D721Med (cell line): ENCODE data around the gene OR8G1.

ENCODE experiments used
- DNase-seq: peaks from one replicate; pipeline ENCODE4 v3.0.0; 2011; ENCODE audit warnings: low spot score; ENCODE audit not compliant: insufficient read length
- FAIRE-seq: peaks from 2 replicates; lab custom pipeline; 2011; peaks lifted over from hg19 to GRCh38; lab: Jason Lieb, UNC
- TF ChIP-seq, protein P1 (sequence below): IDR thresholded peaks from 2 replicates; pipeline ENCODE4 v1.5.1; 2012; ENCODE audit warnings: mild to moderate bottlenecking, control low read depth; ENCODE audit not compliant: insufficient read depth; ENCODE audit errors: missing control alignments

Gene OR8G1

DNA sequence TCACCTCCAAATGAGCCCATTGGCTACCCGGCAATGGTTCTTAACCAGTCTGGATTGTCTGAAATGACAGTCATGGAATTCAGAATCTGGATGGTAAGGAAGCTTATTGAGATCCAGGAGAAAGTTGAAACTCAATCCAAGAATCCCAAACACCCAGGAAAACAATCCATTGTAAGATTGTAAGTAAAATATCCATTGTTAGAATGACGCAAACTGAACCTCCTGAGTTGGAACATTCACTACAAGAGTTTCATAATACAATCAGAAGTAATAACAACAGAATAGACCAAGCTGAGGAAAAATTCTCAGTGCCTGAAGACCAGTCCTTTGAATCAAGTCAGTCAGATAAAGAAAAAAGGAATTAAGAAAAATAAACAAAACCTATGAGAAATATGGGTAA, 37.4 kb downstream of the OR8G1 start:
- FAIRE-seq (no peak), DNase-seq (no peak)
- TF ChIP-seq, protein P1, sequence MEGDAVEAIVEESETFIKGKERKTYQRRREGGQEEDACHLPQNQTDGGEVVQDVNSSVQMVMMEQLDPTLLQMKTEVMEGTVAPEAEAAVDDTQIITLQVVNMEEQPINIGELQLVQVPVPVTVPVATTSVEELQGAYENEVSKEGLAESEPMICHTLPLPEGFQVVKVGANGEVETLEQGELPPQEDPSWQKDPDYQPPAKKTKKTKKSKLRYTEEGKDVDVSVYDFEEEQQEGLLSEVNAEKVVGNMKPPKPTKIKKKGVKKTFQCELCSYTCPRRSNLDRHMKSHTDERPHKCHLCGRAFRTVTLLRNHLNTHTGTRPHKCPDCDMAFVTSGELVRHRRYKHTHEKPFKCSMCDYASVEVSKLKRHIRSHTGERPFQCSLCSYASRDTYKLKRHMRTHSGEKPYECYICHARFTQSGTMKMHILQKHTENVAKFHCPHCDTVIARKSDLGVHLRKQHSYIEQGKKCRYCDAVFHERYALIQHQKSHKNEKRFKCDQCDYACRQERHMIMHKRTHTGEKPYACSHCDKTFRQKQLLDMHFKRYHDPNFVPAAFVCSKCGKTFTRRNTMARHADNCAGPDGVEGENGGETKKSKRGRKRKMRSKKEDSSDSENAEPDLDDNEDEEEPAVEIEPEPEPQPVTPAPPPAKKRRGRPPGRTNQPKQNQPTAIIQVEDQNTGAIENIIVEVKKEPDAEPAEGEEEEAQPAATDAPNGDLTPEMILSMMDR = no peak

DNA sequence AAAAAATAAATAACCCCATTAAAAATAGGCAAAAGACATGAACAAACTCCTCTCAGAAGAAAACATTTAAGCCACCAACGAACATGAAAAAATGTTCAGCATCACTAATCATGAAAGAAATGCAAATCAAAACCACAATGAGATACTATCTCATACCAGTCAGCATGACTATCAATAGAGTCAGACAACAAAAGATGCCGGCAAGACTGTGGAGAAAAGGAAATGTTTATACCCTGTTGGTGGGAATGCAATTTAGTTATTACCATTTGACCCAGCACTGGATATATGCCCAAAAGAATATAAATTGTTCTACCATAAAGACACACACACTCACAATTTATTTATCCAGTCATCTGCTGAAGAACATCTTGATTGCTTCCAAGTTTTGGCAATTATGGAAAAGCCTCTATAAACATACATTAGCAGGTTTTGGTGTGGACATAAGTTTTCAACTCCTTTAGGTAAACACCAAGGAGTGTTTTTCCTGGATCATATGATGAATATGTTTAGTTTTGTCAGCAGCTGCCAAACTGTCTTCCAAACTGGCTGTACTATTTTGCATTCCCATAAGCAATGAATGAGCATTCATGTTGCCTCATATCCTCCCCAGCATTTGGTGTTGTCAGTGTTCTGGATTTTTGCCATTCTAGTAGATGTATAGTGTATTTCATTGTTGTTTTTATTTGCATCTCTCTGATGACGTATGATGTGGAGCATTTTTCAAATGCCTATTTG, 44.9 kb downstream of the OR8G1 start:
- DNase-seq = no peak
- FAIRE-seq = no peak
- TF ChIP-seq, protein P1 = no peak

DNA sequence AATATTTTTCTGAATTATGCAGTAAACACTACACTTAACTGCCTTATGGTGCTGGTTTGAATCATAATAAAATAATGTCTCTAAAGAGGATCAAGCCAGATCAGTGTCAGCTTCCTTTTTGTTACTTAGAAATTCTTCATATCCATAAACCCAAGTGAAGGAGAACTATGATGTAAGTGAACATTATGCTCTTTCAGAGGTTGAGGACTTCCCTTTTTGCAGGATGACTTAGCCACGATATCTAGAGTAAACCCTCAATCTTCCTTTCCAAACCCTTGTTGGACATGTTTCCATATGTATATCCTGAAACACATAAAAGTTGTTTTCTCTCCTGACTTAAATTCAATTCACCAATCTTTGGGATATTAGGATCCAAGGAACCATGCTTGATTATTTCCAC, 53.8 kb downstream of the OR8G1 start:
- DNase-seq = no peak
- FAIRE-seq = no peak
- TF ChIP-seq, protein P1 = no peak

DNA sequence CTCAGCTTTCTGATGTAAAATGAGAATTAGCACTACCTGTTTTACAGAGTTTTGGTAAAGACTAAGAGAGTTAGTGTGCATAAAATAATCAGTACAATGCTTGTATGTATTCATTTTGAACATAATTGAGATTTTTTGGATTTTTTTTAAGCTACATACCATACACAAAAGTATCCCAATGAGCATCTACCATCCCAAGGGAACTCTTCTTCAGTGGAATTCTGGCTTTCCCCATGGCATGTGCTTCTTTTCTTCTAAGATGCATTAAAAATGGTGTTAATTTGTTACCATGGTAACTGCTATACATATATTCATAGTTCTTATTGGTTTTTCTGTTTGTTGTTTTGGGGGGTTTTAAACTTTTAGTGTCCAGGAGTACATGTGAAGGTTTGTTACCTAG, 55.1 kb downstream of the OR8G1 start:
- no peak for DNase-seq
- TF ChIP-seq, protein P1 = no peak
- no peak for FAIRE-seq

DNA sequence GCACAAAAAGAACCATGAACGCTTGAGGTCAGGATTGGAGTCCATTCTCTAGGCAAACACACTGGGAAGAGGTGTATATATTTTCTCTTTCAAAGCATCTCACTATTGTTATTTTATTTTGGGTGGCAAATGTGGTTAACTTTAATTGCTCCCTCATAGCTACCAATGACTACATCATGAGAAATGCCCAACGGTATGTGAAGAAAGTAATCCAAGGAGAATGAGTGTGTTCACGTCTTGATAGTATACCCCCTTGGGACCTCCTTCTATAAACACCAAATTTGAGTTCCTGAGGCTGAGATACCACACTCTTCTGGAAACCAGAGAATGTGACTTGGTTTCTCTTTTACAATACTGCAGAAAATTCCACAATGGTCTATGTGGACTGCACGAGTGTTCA, 57.0 kb downstream of the OR8G1 start:
- DNase-seq (no peak), FAIRE-seq (no peak)

DNA sequence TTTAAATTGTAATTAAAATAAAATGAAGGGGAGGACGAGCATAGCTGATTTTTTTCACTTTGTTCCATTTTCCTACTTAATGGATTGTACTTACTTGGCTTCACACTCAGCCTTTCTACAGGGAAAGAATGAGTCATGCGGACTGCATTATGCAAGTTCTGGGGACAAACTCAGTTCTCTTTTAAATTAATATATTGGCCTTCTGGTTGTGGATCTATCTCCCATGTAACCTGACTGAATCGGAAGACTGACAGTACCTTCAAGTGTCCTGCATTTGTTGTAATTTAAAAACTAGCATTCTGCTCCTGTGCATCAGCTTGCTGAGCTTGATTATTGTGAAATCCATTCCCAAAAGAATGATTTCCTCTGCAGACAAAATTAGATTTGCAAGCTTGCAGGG, 60.7 kb downstream of the OR8G1 start:
- DNase-seq (no peak), FAIRE-seq (no peak)
- TF ChIP-seq, protein P1 = no peak

More for the DNA sequence above, 57.0 kb downstream of the OR8G1 start:
- TF ChIP-seq, protein P1 = no peak
